HG03159 (cell line): Measurements from ENCODE around the gene BIK.

Experiments
- ATAC-seq: cut with Tn5 transposase; IDR thresholded peaks from one replicate; pipeline ENCODE4 v1.9.1; 2021; ENCODE audit warnings: mild to moderate bottlenecking, moderate library complexity; ENCODE audit not compliant: unreplicated experiment

The BIK gene, protein sequence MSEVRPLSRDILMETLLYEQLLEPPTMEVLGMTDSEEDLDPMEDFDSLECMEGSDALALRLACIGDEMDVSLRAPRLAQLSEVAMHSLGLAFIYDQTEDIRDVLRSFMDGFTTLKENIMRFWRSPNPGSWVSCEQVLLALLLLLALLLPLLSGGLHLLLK

GRCh38 chr22:43110444-43110926 is at the start of gene BIK:
TSS of gene BIK (plus strand) at chr22:43110750. CDS start at chr22:43124023, 13,273 bp downstream.
- peak; percentile 39 for ATAC-seq

DNA sequence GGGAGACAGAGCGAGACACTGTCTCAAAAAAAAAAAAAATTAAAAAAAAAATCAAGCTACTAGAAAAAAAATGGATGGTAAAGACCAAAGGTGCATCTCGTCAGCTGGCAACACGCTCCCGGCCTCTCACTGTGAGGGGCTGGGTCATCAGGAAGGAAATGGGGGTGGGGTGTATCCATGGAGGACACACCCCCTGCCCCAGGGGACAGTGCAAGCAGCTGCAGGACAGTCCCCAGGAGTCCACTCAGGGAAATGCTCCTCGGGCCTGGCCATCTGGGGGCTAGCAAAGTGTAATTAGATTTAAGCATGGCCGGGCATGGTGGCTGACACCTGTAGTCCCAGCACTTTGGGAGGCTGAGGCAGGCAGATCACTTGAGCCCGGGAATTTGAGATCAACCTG is 44.4 kb upstream of the BIK start:
- no peak for ATAC-seq

GRCh38 chr22:43066844-43067385 is 43.6 kb upstream of the BIK start:
- ATAC-seq = no peak

DNA sequence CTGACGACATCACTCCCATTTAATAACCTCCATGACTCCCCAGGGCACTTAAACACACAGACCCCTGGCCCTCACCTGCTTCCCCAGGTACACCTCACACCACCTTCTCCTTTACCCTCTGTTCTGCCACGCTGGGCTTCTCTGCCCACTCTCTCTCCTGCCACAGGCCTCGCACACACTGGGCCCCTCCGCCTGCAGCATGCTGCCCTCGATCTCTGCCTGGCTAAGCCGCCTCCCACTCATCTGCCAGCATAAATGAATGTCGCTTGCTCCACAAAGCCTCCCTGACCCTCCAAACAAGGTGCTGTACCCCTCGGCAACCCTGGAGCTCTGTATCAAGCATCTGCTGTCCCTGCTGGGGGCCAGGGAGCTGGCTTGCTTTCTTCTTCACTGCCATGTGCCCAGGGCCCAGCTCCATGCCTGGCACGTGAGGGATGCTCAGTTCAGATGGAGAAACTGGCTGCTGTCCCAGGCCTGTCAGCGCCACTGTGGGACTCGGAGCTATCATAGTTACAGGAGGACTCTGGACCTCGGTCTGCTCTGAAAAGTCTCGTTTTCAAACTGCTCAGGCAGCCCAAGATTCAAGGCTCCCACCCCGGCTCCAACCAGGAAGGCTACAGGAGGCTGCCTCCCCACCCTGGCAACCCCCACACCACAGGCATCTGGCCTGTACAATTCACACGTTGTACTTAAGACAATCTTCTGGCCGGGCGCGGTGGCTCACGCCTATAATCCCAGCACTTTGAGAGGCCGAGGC is 33.3 kb upstream of the BIK start:
- no peak for ATAC-seq

GRCh38 chr22:43078522-43078921 is 32.0 kb upstream of the BIK start:
- ATAC-seq = no peak

GRCh38 chr22:43079742-43080141 is 30.8 kb upstream of the BIK start:
- ATAC-seq = no peak

- no peak for ATAC-seq
Observed at GRCh38 chr22:43080616-43081015, 29.9 kb upstream of the BIK start.

DNA sequence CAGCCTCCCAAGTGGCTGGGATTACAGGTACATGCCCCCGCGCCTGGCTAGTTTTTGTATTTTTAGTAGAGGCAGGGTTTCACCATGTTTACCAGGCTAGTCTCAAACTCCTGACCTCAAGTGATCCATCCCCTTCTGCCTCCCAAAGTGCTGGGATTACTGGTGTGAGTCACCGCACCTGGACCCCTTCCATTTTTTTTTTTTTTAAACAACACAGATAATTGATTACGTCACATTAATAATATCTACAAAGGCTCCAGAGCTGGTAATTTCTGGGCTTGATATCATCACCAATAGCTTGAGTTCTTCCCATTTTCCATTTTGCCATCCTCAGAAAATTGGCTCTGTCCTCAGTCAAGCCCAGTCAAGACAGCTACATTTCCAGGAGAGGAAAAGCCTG is 28.6 kb upstream of the BIK start:
- no peak for ATAC-seq

- no peak for ATAC-seq
Observed at GRCh38 chr22:43085658-43086606, 24.6 kb upstream of the BIK start.

DNA sequence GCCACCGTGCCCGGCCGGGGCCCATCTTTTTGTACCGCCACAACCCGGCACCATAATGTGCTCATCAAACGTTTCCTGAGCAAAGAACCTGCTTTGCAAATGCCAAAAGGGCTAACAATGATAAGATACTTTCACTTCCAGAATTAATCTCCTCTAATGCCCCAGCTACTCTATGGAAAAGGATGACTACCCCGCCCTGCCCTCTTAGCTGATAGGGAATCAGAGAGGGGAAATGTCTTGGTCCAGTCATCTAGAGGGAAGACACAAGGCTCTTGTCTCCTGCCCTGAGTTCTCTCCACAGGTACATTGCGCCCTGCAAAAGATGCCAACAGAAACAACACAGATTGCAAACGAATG is 21.9 kb upstream of the BIK start:
- peak; percentile 13 for ATAC-seq

- peak; percentile 72 for ATAC-seq
Observed at GRCh38 chr22:43088984-43089717, 21.4 kb upstream of the BIK start, which contains the start of gene TTLL1. TSS of gene TTLL1 (minus strand) at chr22:43089391. CDS start at chr22:43075586, 13,805 bp downstream.

DNA sequence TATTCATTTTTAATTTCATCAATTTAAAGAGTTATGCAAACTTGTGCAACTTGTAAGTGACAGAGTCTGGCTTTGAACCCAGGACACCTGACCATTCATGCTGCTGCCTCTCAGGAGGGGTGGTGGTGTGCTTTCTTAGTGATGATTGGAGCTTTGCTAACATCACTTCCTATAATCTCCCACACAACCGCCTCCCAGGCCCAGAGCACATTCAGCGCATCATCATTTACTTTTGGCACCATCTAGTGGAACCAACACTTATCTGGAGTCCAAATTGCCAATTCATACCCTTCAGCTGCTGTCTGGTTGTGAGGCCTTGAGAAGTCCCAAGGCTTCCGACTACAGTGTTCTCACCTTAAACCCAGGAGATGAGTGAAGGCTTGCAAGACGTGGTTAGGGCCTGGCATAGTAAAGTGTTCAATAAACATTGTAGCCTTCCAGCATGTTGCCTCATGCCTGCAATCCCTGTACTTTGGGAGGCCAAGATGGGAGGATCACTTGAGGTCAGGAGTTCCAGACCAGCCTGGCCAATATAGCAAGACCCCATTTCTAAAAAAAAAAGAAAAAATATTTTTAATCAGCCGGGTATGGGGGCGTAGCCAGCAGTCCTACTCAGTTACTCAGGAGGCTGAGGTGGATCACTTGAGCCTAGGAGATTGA is 20.3 kb upstream of the BIK start:
- no peak for ATAC-seq

DNA sequence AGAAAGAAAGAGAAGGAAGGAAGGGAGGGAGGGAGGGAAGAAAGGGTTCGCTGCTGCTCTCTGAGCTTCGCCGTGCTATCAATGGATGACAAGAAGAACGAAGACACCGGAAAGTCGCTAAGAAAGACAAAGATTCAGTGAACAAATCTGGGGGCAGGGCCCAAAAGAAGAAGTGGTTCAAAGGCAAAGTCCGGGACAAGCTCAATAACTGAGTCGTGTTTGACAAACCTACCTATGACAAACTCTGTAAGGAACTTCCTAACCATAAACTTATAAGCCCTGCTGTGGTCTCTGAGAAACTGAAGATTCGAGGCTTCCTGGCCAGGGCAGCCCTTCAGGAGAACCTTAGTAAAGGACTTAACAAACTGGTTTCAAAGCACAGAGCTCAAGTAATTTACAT is 18.5 kb upstream of the BIK start:
- no peak for ATAC-seq

GRCh38 chr22:43094085-43094484 is 16.5 kb upstream of the BIK start:
- ATAC-seq = no peak

DNA sequence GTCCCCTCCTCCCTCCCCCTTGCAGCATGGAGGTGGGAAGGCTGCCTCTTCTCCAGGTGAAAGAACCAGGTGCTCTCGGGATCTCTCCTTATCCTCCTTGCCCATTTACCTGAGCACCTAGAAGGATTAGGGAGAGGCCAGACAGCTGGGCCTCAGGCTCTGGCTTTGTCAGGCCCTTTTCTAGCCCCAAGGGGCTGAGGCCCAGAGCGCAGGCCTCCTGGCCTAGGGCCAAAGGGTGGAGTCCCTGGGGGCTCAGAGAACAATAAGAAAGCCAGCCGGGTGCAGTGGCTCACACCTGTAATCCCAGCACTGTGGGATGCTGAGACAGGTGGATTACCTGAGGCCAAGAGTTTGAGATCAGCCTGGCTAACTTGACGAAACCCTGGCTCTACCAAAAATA is 16.0 kb upstream of the BIK start:
- ATAC-seq = no peak

DNA sequence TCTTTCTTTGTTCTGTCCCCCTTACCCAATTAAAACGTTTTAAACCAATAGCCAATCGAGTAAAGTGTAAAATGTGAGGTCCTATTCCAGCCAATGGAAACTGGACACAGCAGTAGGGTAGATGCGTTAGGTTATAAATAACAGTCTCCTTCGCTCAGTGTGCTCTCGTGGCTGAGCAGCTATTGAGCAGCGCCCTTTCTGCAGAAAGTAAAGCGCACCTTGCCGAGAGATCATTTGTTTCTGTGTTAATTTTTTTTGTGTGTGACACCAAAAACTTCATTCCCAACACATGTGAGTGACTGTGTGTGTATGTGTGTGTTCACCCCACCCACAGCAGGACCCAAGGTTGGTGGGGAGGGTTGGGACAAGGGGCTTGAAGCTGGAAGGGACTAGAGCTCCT is 14.1 kb upstream of the BIK start:
- no peak for ATAC-seq

GRCh38 chr22:43098356-43098755 is 12.2 kb upstream of the BIK start:
- ATAC-seq = no peak

DNA sequence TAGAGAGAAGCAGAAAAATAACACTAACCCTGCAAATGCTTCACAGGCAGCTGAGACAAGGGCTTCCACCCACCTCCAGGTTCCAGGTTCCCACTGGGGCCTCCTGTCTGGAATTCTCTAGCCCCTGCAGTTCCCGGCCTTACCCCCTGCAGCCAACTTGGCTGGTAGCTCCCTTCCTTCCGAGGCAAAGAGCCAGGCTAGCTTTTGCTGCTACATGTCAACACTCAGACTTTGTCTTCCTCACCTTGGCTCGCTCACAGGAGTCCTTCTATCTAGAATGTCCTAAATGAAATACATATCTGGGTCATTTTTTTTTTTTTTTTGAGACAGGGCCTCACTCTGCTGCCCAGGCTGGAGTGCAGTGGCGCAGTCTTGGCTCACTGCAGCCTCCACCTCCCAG is 11.5 kb upstream of the BIK start:
- no peak for ATAC-seq

GRCh38 chr22:43100225-43100624 is 10.3 kb upstream of the BIK start:
- ATAC-seq = no peak

DNA sequence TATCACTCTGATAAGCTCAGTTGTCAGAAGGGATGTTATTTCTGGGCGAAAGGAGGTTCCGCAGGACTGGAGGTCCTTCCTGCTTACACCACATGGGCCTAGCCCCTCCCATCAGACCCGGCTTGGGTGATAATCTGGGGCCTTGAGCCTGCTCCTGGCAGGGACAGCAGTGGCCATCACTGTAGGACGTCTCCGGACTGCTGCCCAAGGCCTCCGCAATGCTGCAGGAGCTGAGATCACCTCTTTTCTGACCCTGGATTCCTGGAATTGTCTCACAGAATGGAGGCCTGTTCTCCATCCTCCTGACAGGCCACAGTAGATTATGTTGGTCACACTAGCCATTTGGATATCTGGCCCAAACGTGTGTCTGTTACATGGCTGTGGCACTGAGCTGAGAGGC is 9.2 kb upstream of the BIK start:
- ATAC-seq = no peak
